Measurements from ENCODE around the gene SMURF2. TPM values are rescaled to one million over a fixed set of nuclear protein-coding genes. Genes with fewer than 3 reads are reported as not detected.

SMURF2 gene
- 181 and 255 TPM in 2 replicates for total RNA-seq

DNA sequence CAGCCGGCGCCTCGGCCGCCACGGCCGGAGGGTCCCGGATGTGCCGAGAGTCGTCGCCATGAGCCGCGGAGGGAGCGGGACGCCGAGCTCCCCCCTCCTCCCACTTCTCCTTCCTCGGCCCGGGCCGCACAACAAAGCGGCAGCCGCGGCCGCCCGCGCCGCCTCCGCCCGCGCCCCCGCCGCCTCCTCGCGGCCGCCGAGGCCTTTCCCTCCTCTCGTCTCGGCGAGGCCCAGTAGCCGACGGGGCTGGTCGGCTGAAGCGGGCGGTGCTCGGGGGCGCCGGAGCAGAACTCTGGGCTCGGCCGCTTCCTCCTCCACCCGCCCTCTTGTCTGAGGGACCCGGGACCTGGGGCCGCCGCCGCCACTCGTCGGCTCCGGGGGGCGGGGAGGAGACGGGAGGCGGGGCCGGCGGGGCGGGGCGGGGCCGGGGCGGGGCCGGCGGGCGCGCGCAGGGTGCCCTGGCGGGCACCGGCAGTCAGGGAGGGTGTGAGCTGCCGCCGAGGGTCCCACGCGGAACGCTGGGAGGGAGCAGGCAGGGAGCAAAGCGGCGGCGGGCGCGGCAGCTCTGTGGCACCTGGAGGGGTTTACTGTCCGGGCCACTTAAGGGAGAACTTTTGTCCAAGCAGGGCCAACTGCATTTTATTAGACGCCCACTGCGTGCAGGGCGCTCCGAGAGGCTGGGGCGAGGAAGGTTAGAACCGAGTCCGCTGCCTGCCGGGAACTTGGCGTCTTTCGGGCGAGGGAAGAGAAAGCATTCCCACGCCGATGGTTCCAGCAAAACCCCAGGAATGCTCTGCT is at the start of gene SMURF2:
Gene SMURF2 (minus strand): TSS at position 332 of the 798 bp plus-strand sequence. CDS start 427 bp downstream, outside the sequence.

DNA sequence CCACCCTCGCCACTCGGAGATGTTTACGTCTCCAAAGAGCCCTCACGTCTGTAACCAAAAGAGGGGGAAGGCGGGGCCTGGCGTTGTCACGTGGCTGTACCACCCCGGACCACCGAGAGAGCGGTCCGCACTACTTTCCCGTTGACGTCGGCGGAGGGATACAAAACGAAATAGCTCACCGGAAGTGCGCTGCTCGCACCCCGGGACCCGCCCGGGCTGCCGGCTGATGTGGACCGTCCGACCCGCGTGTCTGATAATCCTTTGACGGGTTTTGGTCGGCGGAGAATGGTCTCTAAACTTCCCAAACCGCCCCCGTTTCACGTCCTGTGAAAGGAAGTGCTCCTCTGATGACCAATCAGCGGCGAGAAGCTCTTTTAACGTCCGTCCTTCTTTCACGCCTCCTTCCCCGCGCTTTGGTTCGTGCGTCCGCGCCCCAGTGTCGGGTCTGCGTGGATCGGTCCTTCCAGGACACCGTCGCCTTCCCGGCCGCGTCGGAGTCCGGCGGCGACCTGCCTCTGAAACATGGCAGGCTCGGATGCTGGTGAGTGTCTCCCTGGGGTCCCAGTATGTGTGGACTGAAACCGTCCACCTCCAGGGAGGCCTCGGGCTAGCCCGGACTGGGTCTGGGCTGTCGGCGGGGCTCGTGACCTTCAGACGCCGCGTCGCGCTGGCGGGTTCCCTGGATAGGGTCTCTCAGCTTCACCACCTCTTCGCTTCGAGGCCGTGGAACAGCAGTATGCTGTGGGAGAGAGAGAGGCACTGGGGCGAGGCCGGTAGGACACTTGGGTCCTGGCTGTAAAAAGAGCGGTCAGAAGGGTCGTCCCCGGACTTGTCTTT is 155.3 kb downstream of the SMURF2 start, which contains the start of gene CEP95:
Gene CEP95 (plus strand): TSS at position 402 of the 837 bp plus-strand sequence. CDS start 121 bp downstream, at position 523.

DNA sequence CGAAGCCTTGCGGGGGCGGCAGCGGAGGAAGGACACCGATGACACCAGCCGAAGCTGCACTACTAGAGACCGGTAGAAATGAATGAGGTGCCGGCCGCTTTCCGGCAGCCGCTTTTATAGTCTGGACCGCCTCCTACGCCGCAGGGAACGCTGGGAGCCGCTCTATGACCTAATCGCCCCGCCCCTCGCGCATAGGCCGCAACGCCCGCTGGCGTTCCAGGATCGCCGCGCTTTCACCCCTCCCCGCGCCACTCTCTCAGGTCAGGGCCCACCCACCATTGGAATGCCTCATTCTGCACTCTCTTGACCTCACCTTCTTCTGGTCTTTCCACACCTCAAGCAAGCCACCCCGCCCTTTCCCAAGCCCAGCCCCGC is 155.9 kb downstream of the SMURF2 start, which contains the start of gene DDX5:
Gene DDX5 (minus strand): TSS at position 89 of the 375 bp plus-strand sequence. CDS start 170 bp downstream, outside the sequence.

DNA sequence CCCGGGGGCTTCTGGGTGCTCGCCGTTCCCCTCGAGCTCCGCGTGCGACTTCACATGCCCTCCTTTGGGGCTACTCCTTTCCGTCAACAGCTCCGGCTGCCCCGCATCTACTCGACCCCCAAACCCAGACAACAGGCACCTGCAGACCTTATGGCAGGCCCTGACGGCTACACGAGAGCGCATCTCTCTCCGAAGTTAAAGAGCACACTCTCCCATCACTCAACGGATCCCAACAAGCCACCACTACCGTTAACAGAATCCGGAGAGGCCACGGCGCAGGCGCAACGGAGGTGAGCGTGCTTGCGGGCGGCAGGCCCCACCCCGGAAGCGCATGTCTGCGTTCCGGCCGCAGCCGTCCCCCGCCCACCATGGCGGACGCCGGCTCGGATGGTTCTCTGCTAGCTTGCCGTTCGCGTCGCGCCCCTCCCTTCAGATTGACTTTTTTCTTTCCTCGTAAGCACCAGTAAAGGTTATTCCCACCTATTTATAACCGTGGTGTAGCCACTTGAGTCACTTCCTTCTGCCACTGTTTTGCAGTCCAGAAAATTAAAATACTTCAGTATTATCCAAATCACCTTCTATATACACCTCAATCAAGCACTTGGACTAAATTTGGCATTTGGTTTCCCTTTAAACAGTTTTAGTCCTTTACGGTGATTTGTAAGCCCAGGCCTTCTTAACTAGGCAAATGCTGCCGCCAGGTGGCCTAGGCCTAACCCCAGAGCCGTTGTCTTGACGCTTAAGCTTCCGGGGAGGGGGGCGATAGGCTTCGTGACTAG is 165.1 kb downstream of the SMURF2 start, which contains the start of gene POLG2:
Gene POLG2 (minus strand): TSS at position 269 of the 779 bp plus-strand sequence. CDS start 86 bp downstream, at position 183.

Other genes with a start within 250 kb of the SMURF2 start
- 2.7 and 6.9 TPM in 2 replicates for gene MILR1, start 213.2 kb downstream of the SMURF2 start, total RNA-seq
- gene POLG2, start 165.3 kb downstream of the SMURF2 start, total RNA-seq, result 7.2 and 12.2 TPM in 2 replicates
- gene DDX5, start 156.0 kb downstream of the SMURF2 start, total RNA-seq, result 430 and 665 TPM in 2 replicates
- 18.3 and 21.6 TPM in 2 replicates for gene CEP95, start 155.3 kb downstream of the SMURF2 start, total RNA-seq